Daoy (cell line): Measurements from ENCODE around the gene SYT9. TPM values are rescaled to one million over a fixed set of nuclear protein-coding genes. Genes with fewer than 3 reads are reported as not detected.
"Not testable (repeated sequence)": the region's sequence is repeated elsewhere in the genome, so short reads cannot be mapped to it uniquely, and the experiment has no call there.

Experiments used
- DNase-seq: peaks from one replicate; pipeline ENCODE4 v3.0.0-alpha.2; 2015; ENCODE audit warnings: low read depth
- total RNA-seq: library from RNA; depleted of rRNA; stranded (reverse); fragments of >200 nt; shearing (Covaris generic); gene quantifications from 2 replicates; pipeline ENCODE4 v1.2.3, GENCODE V29; 2014; rRNA removed

Gene SYT9
- total RNA-seq, 1 experiment from 2014 or later = 1.8 TPM

DNA sequence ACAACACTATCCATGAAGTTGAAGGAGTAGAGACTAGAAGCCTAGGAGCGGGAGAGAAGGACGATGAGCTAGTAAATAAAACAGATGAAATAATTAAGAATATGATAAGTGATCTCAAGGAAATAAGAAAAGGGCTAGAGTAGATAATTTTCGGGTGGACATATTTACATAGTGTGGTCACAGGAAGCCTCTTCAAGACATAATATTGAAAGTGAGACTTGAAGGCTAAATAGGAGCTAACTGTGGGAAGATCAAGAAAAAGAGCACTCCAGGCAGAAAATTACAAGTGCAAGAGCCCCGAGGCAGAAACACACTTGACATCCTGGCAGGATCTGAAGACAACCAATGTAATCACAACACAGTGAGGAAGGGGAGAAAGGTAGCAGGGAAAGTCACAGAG lies 250.2 kb downstream of the SYT9 start:
- DNase-seq = no peak

DNA sequence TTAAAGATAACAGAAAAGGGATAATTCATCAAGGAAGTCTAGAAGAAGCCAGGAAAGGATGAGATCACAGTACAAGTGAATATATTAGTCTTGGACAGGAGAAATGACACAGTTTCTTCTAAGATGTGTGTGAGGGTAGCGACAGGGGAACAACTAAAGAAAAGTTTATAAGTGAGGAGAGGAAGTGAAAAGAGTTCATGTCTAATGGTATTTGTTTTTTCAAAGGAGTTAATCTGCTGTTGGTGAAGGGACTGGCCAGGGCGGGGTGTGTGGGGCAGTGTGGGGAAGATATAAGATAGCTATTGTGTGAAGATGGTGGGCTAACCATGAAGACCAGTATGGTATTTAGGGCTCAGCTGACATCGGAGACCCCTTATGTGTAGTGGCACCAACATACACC lies 254.5 kb downstream of the SYT9 start:
- no peak for DNase-seq

DNA sequence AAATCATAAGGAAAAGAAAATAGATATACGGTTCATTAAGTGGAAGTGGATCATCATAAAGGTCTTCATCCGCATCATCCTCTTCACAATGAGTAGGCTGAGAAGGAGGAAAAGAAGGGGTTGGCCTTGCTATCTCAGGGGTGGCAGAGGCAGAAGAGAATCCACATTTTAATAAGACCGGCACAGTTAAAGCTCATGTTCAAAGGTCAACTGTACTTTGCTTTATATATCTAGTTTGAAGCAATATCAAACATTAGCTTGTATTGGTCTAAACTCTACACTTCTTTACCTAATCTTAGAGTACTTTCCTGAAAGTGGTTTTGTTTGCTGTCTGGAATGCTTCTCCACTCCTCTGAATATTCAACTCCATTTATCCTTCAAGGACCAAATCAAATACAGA lies 256.4 kb downstream of the SYT9 start:
- no peak for DNase-seq

DNA sequence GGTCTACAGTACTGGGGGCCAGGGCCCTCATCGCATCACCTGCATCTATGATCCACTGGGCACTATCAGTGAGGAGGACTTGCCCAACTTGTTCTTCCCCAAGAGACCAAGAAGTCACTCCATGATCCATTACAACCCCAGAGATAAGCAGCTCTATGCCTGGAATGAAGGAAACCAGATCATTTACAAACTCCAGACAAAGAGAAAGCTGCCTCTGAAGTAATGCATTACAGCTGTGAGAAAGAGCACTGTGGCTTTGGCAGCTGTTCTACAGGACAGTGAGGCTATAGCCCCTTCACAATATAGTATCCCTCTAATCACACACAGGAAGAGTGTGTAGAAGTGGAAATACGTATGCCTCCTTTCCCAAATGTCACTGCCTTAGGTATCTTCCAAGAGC lies 258.3 kb downstream of the SYT9 start:
- DNase-seq = no peak

DNA sequence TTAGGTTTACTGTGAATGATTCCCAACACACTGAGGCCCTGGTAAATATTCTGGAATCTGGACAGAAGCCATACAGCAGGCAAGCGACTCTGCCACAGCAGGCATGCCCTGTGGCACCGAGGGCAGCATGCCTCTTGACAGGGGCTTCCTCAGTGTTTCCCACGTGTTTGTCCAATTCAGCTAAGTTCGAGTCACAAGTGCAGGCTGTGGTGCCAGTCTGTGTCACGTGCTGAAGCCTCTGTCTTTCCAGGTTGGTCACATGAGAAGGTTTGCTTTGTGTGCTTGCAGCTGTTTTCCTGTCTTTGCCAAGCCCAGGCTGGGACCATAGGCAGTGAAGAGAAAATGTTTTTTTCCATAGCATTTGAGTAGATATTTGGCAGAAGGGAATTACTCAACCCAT lies 259.7 kb downstream of the SYT9 start:
- DNase-seq = no peak

DNA sequence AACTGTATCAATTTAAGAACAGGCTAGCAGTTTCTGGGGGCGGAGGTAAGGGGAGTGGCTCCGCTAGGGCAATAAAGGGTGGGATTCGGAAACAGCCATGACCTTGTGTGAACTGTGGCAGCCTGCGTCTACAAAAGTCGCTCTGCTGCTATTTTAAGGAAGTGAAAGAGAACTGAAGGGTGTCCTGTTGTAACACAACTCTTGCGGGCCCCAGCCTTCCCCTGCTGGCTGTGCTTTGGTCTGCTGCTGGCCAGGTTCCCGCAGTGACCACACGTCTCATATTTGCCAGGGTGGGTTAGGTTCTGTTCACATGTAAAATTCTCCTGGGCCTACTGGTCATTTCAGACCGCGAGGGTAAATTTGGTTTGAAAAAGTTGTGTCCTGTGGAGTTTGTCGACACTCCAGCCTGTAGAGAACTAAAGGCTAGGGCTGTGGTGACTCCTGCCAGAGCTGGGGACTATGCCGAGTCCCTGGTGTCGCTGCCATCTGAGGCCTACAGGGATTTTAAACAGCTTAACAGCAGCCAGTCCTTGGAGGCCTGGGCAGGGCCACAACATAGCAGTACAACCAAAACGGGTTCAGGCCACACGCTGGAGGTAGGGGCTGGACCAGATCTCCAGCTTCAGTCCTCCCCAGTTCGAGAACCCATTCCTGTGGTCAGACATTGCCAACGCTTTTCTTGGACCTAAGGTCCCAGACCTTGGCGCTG lies 261.0 kb downstream of the SYT9 start:
- peak; percentile 18 for DNase-seq

DNA sequence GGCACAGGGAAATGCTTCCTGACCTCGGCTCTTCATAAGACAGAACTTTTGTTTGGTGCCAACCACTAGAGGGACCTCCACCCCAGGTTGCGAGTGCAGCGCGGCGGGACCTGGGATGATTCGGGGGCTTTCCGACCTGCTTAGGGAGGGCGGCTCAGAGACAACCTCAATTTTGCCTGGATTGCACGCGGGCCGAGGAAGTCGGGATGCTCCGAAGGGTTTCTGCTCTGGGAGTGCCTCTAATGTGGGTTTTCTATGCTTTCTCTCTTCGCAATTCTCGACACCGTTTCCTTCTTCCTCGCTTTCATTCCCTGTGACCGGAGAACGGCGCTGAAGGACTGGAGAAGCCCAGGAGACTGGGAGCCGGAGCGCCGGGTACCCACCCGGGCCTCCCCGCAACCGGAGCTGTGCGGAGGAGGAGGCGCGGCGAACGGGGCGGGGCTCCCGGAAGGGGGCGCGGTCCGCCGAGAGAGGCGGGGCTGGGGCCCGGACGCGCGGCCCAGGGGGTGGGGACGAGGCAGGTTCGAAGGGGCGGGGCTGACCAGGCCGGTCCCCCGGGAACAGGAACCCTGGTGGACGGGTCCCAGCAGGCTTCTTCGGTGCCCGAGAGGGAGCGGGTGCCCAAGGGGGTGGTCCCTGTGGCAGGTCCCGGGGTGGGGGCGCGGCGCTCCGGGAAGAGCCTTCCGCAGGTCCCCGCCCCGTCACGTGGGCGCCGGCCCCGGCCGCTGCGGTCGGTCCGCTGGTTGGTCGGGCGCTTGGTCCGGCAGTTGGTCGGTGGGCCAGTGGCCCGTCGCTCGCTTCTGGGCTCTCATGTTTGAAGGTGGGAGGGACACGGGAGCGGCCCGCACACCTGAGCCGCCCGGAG lies 261.8 kb downstream of the SYT9 start, which contains the start of gene PPFIBP2:
TSS of gene PPFIBP2 (plus strand) at position 766 of the 865 bp plus-strand sequence. CDS start 35,477 bp downstream, outside the sequence.
- DNase-seq = peak; percentile 78

DNA sequence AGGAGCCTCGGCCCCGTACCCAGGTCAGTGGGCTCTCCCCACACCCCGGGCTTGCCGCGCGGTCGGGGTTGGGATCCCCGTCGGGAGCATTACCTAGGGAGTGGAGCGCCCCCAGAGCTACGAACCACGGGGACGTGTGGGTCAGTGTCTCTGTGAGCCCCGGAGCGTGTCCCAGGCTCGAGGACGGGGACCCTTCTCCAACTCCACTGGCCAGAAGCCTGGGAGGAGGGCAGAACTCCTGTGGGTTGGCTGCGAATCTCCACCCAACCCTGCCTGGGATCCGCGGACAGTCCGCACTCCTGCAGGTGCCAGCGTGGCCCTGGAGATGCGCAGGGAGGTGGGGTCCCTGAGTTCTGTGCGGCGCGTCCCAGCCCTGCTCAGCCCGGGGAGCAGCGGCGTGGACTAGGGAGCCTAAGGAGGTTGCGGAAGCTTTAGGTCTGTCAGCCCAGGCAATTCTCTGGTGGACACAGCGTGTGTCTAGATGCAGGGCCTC lies 262.4 kb downstream of the SYT9 start:
- peak; percentile 17 for DNase-seq

DNA sequence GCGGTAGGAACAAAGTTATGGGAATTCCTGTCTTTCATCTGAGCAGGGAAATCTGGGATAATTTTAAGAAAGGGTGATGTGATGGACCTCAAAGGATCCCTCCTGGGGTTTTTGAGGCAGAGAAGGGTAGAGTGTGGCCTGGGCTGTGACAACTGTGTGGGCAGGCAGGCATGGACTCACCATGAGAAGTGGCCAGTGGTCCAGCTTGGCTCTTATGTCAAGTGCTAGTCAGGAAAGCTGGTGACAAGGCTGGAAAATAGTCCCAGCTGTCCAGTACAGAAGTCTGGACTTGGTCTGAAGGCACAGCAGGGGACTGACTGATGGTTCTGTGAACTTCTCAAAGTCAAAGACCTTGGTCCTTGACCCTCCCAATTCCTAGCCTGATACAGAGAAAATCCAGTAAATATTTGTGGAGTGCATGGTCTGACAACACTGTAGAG lies 263.8 kb downstream of the SYT9 start:
- DNase-seq = no peak

DNA sequence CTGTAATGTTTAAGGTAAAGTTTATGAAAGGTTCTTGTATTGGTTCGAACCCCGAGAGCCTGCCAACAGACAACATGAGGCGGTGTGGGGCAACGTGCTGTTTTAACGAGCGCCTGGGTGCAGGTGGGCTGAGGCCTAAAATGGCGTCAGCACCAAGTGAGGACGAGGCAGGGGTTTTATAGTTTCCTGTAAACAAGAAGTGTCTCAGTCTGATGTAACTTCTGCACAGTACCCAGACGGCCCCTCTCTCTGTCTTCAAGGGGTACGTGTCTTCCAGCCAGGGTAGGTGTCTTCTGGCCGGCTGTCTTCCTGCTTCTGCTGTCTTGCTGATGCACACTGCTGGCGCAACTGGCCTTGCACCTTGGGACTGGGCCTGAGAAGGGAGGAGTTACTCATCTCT lies 264.8 kb downstream of the SYT9 start:
- DNase-seq = no peak

DNA sequence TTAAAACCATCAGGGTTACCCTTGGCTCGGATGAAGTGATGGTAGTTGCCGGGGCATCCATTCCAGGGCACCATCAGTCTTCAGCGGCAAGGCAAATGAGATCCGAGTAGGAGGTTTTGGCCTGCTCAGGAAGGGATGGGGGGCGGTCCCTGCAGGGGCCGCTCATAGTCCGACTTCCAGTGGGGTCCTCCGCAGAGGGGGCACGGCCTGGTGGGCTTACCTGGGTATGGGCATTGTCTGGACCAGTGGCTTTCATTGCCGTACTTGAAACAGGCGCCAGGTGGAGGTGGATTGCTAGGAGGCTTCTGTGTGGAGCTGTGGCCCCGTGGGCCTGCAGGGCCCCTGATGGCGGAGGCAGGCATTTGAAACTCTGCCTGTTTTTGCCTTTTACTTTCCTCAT lies 266.0 kb downstream of the SYT9 start:
- DNase-seq = not testable (repeated sequence)

Other genes starting within 250 kb of the SYT9 start
- 1.8 and 4.6 TPM in 2 replicates for gene ZNF214, start 231.6 kb upstream of the SYT9 start, total RNA-seq
- 0.48 and 0.63 TPM in 2 replicates for gene NLRP14, start 231.4 kb upstream of the SYT9 start, total RNA-seq
- not detected in 2 replicates for gene RBMXL2, start 162.9 kb upstream of the SYT9 start, total RNA-seq
- gene OLFML1, start 233.6 kb downstream of the SYT9 start, total RNA-seq = 0.42 TPM in 1 of 2 replicates, not detected in the other